ENCODE measurements around the gene MPP4. TPM values are rescaled to one million over a fixed set of nuclear protein-coding genes. Genes with fewer than 3 reads are reported as not detected.

Gene MPP4
- total RNA-seq, 1 experiment from 2014 or later, result not detected

- H3K36me3 Mint-ChIP-seq (ENCODE audit: insufficient read depth in 1 of 3, low read depth in 3 of 3), result peaks cover 0 to 16% (median 10%) of the 10 kb centered on the region in 3 experiments; a peak in 5 of 7 replicates
- peak overlapping the region; percentile 65 for H4K5ac ChIP-seq (ENCODE audit: insufficient read length, low read depth, low read length)
- peak overlapping the region; percentile 90 to 97 for H3K4me3 Mint-ChIP-seq
- no peak overlapping the region for H4K91ac ChIP-seq (ENCODE audit: insufficient read length, low read depth, low read length)
- peaks cover 16 to 18% of the 10 kb centered on the region in 2 experiments for H3K4me1 Mint-ChIP-seq
- peak overlapping the region; percentile 79 for H3K27ac ChIP-seq (ENCODE audit: insufficient read length, low read depth, low read length)
- WGBS (ENCODE audit: extremely low coverage, insufficient read length, low lambda C conversion rate), result no CpG with 5 or more reads among the region's 16 CpGs
- no peaks in the 10 kb centered on the region for H4K20me1 ChIP-seq (ENCODE audit: control insufficient read depth, insufficient read depth, insufficient read length)
- H3K18ac ChIP-seq (ENCODE audit: insufficient read length, low read depth, low read length), result peak overlapping the region; percentile 96
- H3K27ac Mint-ChIP-seq, result peak overlapping the region; percentile 98 to 99 (median 98); a peak in 6 of 7 replicates
- no peak for TF ChIP-seq CTCF (conservative IDR thresholded peaks at IDR 0.05)
- no peaks in the 10 kb centered on the region for H3K9me3 ChIP-seq (ENCODE audit: control insufficient read depth, low read depth, low read length)
- peak overlapping the region; percentile 96 for H2AFZ ChIP-seq (ENCODE audit: low read length)
- no peaks in the 10 kb centered on the region for H3K9me3 Mint-ChIP-seq
- H3K14ac ChIP-seq (ENCODE audit: insufficient read depth, low read length), result peak overlapping the region; percentile 98; the same call in 1 of the 2 replicates
- no peak overlapping the region; the same call in 1 of the 2 replicates for H3K4ac ChIP-seq (ENCODE audit: low read depth, low read length)
- H2AK5ac ChIP-seq (ENCODE audit: insufficient read length, low read length), result no peak overlapping the region
- no peak for DNase-seq
- no peak overlapping the region for H2BK12ac ChIP-seq (ENCODE audit: insufficient read length, low read depth, low read length)
- no peaks in the 10 kb centered on the region for H3K79me1 ChIP-seq (ENCODE audit: insufficient read depth, low read depth, low read length, poor library complexity, severe bottlenecking)
- no peaks in the 10 kb centered on the region for H3K23me2 ChIP-seq (ENCODE audit: insufficient read length, low read depth, low read length, poor library complexity, severe bottlenecking)
- H2BK120ac ChIP-seq (ENCODE audit: low read depth, low read length, poor library complexity, severe bottlenecking), result peak overlapping the region; percentile 79
- no peaks in the 10 kb centered on the region for H3K79me2 ChIP-seq (ENCODE audit: insufficient read depth, low read length)
- H3K27me3 Mint-ChIP-seq (ENCODE audit: low read depth), result no peaks in the 10 kb centered on the region; the same call in 1 of the 2 replicates
- H2BK15ac ChIP-seq (ENCODE audit: low read depth, low read length), result no peak overlapping the region
- no peak overlapping the region for H2BK20ac ChIP-seq (ENCODE audit: low read depth, low read length, poor library complexity, severe bottlenecking)
- peak overlapping the region; percentile 33 for H2BK5ac ChIP-seq (ENCODE audit: insufficient read length, low read length)
- peak overlapping the region; percentile 95 for H3K9ac ChIP-seq (ENCODE audit: extremely low read depth, insufficient read length, low read length)
- H4K8ac ChIP-seq (replicated peaks; ENCODE audit: insufficient read length, low read depth, low read length), result no peak overlapping the region
- peak overlapping the region; percentile 88 for H3K4me2 ChIP-seq (ENCODE audit: insufficient read depth, insufficient read length, low read length)
- no peaks in the 10 kb centered on the region for H3K27me3 ChIP-seq (ENCODE audit: insufficient read depth, low read length)
- no peak overlapping the region for H3T11ph ChIP-seq (ENCODE audit: low read length)
- no peak overlapping the region for H3K23ac ChIP-seq (ENCODE audit: insufficient read length, low read depth, low read length)
- peak overlapping the region; percentile 44 for H3K56ac ChIP-seq (ENCODE audit: insufficient read length, low read depth, low read length)
- no peaks in the 10 kb centered on the region for H3K4me1 ChIP-seq (ENCODE audit: insufficient read depth, low read length)
Observed at GRCh38 chr2:201642086-201642578, 56.3 kb downstream of the MPP4 start.
